GM23338 (cell line): ENCODE measurements around the gene AHNAK2. TPM values are rescaled to one million over a fixed set of nuclear protein-coding genes. Genes with fewer than 3 reads are reported as not detected.
A peak's percentile ranks its signal among the peaks of the same experiment; 100 is the strongest.

Experiments used
- ATAC-seq: fragments of 200-7000 bp; cut with Tn5 transposase; 3 replicates; pipeline ENCODE4 v1.9.1; 2020
- DNase-seq: peaks from one replicate; pipeline ENCODE4 v3.0.0-alpha.2; 2015; ENCODE audit warnings: low spot score
- H2AFZ ChIP-seq: fragments of 200-600 bp; sonication (generic); 2 replicates; pipeline ENCODE4 v1.8.0; 2016; ENCODE audit warnings: antibody characterized with exemption, mild to moderate bottlenecking, moderate library complexity
- H3F3A ChIP-seq: fragments of 200-600 bp; sonication (generic); replicated peaks from 2 replicates; pipeline ENCODE4 v1.8.0; 2017; ENCODE audit warnings: antibody characterized with exemption, mixed run types, low read depth
- H3K27ac ChIP-seq: fragments of 200-600 bp; sonication (generic); 2 replicates; pipeline ENCODE4 v1.6.1; 2016; ENCODE audit warnings: low read depth
- H3K27me3 ChIP-seq: fragments of 200-600 bp; sonication (generic); 2 replicates; pipeline ENCODE4 v1.8.0; 2016; ENCODE audit warnings: mild to moderate bottlenecking, mixed run types, moderate library complexity; ENCODE audit not compliant: insufficient read depth
- H3K36me3 ChIP-seq: fragments of 200-600 bp; sonication (generic); 2 replicates; pipeline ENCODE4 v1.8.0; 2016; ENCODE audit warnings: mild to moderate bottlenecking; ENCODE audit not compliant: insufficient read depth
- H3K4me1 ChIP-seq: fragments of 200-600 bp; sonication (generic); 2 replicates; pipeline ENCODE4 v1.8.0; 2016; ENCODE audit warnings: mild to moderate bottlenecking, moderate library complexity; ENCODE audit not compliant: insufficient read depth
- H3K4me2 ChIP-seq: fragments of 200-600 bp; sonication (generic); 2 replicates; pipeline ENCODE4 v1.7.1; 2017; ENCODE audit warnings: mixed run types
- H3K4me3 ChIP-seq: fragments of 200-600 bp; sonication (generic); 2 replicates; pipeline ENCODE4 v1.6.1; 2016; ENCODE audit warnings: mixed run types
- H3K79me2 ChIP-seq: fragments of 200-600 bp; sonication (generic); replicated peaks from 2 replicates; pipeline ENCODE4 v1.8.0; 2017; ENCODE audit warnings: mild to moderate bottlenecking; ENCODE audit not compliant: insufficient read depth
- H3K9me2 ChIP-seq: fragments of 200-600 bp; sonication (generic); 2 replicates; pipeline ENCODE4 v1.8.0; 2017; ENCODE audit not compliant: insufficient read depth
- H4K20me1 ChIP-seq: fragments of 200-600 bp; sonication (generic); replicated peaks from 2 replicates; pipeline ENCODE4 v1.8.0; 2017; ENCODE audit warnings: mild to moderate bottlenecking; ENCODE audit not compliant: insufficient read depth
- H3K27ac Mint-ChIP-seq: 2 replicates; pipeline ENCODE4 v1.8.0; 2020; ENCODE audit warnings: inconsistent platforms, mild to moderate bottlenecking, moderate library complexity, mixed read lengths
- H3K27me3 Mint-ChIP-seq: 3 replicates; pipeline ENCODE4 v1.8.0; 2022; ENCODE audit warnings: low read depth, mild to moderate bottlenecking, moderate library complexity, mixed read lengths, inconsistent platforms; ENCODE audit not compliant: insufficient read depth, poor library complexity
- H3K36me3 Mint-ChIP-seq: 3 replicates; pipeline ENCODE4 v1.8.0; 2021; ENCODE audit warnings: low read depth, mild to moderate bottlenecking, inconsistent platforms, moderate library complexity, mixed read lengths
- H3K4me1 Mint-ChIP-seq: 3 replicates; pipeline ENCODE4 v1.8.0; 2020; ENCODE audit warnings: mild to moderate bottlenecking, inconsistent platforms, mixed read lengths
- H3K4me3 Mint-ChIP-seq: 3 replicates; pipeline ENCODE4 v1.8.0; 2021; ENCODE audit warnings: moderate library complexity, mild to moderate bottlenecking, inconsistent platforms, mixed read lengths
- H3K9me3 Mint-ChIP-seq: 3 replicates; pipeline ENCODE4 v1.8.0; 2020; ENCODE audit warnings: moderate library complexity, mild to moderate bottlenecking, inconsistent platforms, mixed read lengths
- CREB1 ChIP-seq: fragments of 250-450 bp; sonication (Bioruptor Pico); IDR thresholded peaks from 2 replicates; pipeline ENCODE4 v1.5.0; 2020; ENCODE audit warnings: low read depth, mild to moderate bottlenecking, moderate library complexity
- ETS1 ChIP-seq: IDR thresholded peaks from 2 replicates; pipeline ENCODE4 v1.6.1; 2016; ENCODE audit warnings: antibody characterized with exemption
- EZH2 ChIP-seq: fragments of 200-600 bp; sonication (generic); IDR thresholded peaks from one replicate; pipeline ENCODE4 v1.8.0; 2017; ENCODE audit warnings: antibody characterized with exemption, mild to moderate bottlenecking, low read depth; ENCODE audit not compliant: unreplicated experiment
- EZH2phosphoT487 ChIP-seq: fragments of 200-600 bp; sonication (generic); IDR thresholded peaks from one replicate; pipeline ENCODE4 v1.8.1; 2018; ENCODE audit warnings: antibody characterized with exemption; ENCODE audit not compliant: unreplicated experiment
- JUNB ChIP-seq: IDR thresholded peaks from one replicate; pipeline ENCODE4 v1.6.1; 2016; ENCODE audit warnings: antibody characterized with exemption; ENCODE audit not compliant: unreplicated experiment
- NANOG ChIP-seq: IDR thresholded peaks from 2 replicates; pipeline ENCODE4 v1.6.1; 2016; ENCODE audit warnings: antibody characterized with exemption, borderline replicate concordance
- POLR2AphosphoS5 ChIP-seq: IDR thresholded peaks from 2 replicates; pipeline ENCODE4 v1.6.1; 2016; ENCODE audit warnings: antibody characterized with exemption, low read depth
- STAT1 ChIP-seq: IDR thresholded peaks from one replicate; pipeline ENCODE4 v1.6.1; 2016; ENCODE audit warnings: antibody characterized with exemption; ENCODE audit not compliant: unreplicated experiment
- ZNF114 ChIP-seq: fragments of 250-450 bp; sonication (Bioruptor Pico); IDR thresholded peaks from 2 replicates; pipeline ENCODE4 v1.5.0; 2020; ENCODE audit warnings: mild to moderate bottlenecking, moderate library complexity
- ZNF331 ChIP-seq: fragments of 250-450 bp; sonication (Bioruptor Pico); IDR thresholded peaks from 2 replicates; pipeline ENCODE4 v1.5.0; 2020; ENCODE audit warnings: low read depth, mild to moderate bottlenecking, moderate library complexity
- ZNF462 ChIP-seq: fragments of 250-450 bp; sonication (Bioruptor Pico); IDR thresholded peaks from 2 replicates; pipeline ENCODE4 v1.5.0; 2020; ENCODE audit warnings: mild to moderate bottlenecking, moderate library complexity
- polyA plus RNA-seq: library from polyadenylated mRNA; unstranded; fragments of >200 nt; fragmentation: Nextera tagmentation; extraction: Ambion mirVana; gene quantifications from 2 replicates; pipeline ENCODE4 v1.2.1, GENCODE V29; 2016
- total RNA-seq: library from RNA; depleted of rRNA; stranded (reverse); fragments of >200 nt; shearing (Covaris generic); gene quantifications from 2 replicates; pipeline ENCODE4 v1.2.3, GENCODE V29; 2014

The AHNAK2 gene
- total and polyA plus RNA-seq, 2 experiments from 2014 or later, result 1.1 to 2.6 TPM

GRCh38 chr14:104967386-104968152, 10.6 kb downstream of the AHNAK2 start:
- Mint-ChIP-seq H3K4me3 (peak overlapping the region; percentile 68), H3K36me3 (no peaks in the 10 kb centered on the region), H3K9me3 (no peaks in the 10 kb centered on the region), H3K27me3 (peaks cover 15% of the 10 kb centered on the region), H3K27ac (no peak overlapping the region), H3K4me1 (peaks cover 10% of the 10 kb centered on the region; the same call in 2 of the 3 replicates)
- peak; percentile 80 for ATAC-seq
- DNase-seq, result peak; percentile 65
- Histone ChIP-seq H4K20me1 (no peaks in the 10 kb centered on the region), H2AFZ (peak overlapping the region; percentile 97), H3K4me2 (peak overlapping the region; percentile 89), H3K9me2 (no peaks in the 10 kb centered on the region), H3K27me3 (no peaks in the 10 kb centered on the region), H3K79me2 (no peaks in the 10 kb centered on the region), H3K4me3 (peak overlapping the region; percentile 61), H3K4me1 (peaks cover 13% of the 10 kb centered on the region; the same call in 1 of the 2 replicates), H3F3A (no peaks in the 10 kb centered on the region), H3K36me3 (no peaks in the 10 kb centered on the region), H3K27ac (no peak overlapping the region)
- no peak for TF ChIP-seq EZH2
- no peak for TF ChIP-seq JUNB
- TF ChIP-seq ZNF114 (CRISPR knock-in tag), result no peak
- TF ChIP-seq CREB1, result no peak
- no peak for TF ChIP-seq STAT1
- no peak for TF ChIP-seq ETS1
- no peak for TF ChIP-seq POLR2AphosphoS5

GRCh38 chr14:104966981-104967385, 11.2 kb downstream of the AHNAK2 start:
- no peaks in the 10 kb centered on the region for H4K20me1 ChIP-seq
- peak overlapping the region; percentile 97 for H2AFZ ChIP-seq
- H3K9me3 Mint-ChIP-seq, result no peaks in the 10 kb centered on the region
- no peaks in the 10 kb centered on the region for H3K36me3 Mint-ChIP-seq
- H3K27me3 Mint-ChIP-seq, result peaks cover 15% of the 10 kb centered on the region
- DNase-seq (no peak), ATAC-seq (no peak)
- H3K27ac ChIP-seq, result no peak overlapping the region
- H3F3A ChIP-seq, result no peaks in the 10 kb centered on the region
- H3K4me3 Mint-ChIP-seq, result peak overlapping the region; percentile 68; the same call in 2 of the 3 replicates
- H3K27me3 ChIP-seq, result no peaks in the 10 kb centered on the region
- H3K9me2 ChIP-seq, result no peaks in the 10 kb centered on the region
- peak overlapping the region; percentile 89; the same call in 1 of the 2 replicates for H3K4me2 ChIP-seq
- H3K79me2 ChIP-seq, result no peaks in the 10 kb centered on the region
- H3K27ac Mint-ChIP-seq, result no peak overlapping the region
- H3K4me3 ChIP-seq, result peak overlapping the region; percentile 61
- peaks cover 13% of the 10 kb centered on the region; the same call in 1 of the 2 replicates for H3K4me1 ChIP-seq
- H3K36me3 ChIP-seq, result no peaks in the 10 kb centered on the region
- H3K4me1 Mint-ChIP-seq, result peaks cover 10% of the 10 kb centered on the region; the same call in 2 of the 3 replicates
- no peak for TF ChIP-seq ETS1
- TF ChIP-seq ZNF114 (CRISPR knock-in tag), result no peak
- no peak for TF ChIP-seq ZNF462 (CRISPR knock-in tag)
- TF ChIP-seq ZNF331, result no peak
- TF ChIP-seq EZH2, result no peak
- no peak for TF ChIP-seq JUNB
- TF ChIP-seq POLR2AphosphoS5, result no peak
- TF ChIP-seq CREB1, result no peak
- no peak for TF ChIP-seq NANOG
- no peak for TF ChIP-seq EZH2phosphoT487
